Limb (tissue), 2 donors: Measurements from ENCODE around the gene IFNE.
"Not testable (repeated sequence)": the region's sequence is repeated elsewhere in the genome, so short reads cannot be mapped to it uniquely, and the experiment has no call there.

Experiments used
- DNase-seq, 2 donors: peaks; one replicate each; pipeline ENCODE4 v3.0.0-alpha.2; 2016; ENCODE audit errors: extremely low spot score in 2 of 2

IFNE gene

DNA sequence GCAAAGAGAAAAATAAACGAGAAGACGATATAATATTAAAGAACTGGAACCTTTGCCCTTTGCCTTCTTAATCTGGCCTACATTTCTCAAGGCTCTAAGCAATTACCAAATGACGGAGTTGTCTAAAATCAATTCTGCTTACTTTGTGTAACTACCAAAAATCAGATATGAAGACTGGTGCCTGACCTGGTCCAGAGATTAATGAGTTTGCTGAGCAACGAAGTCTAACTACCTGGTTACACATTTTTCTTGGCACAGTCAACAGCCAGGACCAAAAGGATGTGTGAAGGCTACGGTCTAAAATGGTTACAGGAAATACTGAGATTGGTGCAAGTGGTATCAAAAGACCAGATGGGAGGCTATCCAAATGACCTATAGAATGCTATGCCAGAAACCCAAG lies 17.8 kb upstream of the IFNE start:
- DNase-seq = no peak

DNA sequence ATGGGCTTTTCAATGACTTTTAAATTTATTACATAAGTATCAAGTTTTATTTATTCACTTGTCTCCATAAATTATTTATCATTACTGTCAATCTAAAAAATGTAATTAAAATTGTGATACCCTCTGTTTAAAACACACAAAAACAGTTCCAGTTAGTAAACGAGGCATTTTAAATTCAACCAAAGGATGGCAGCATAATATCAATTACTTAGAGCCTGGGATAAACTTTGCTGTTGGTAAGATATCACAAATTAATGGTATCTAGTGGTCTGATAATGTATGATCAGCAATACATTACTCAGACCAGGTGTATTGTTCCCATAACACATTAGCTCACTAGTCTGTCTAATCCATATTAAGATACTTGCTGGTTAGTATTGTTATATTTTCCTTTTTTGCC lies 9.6 kb upstream of the IFNE start:
- no peak for DNase-seq

DNA sequence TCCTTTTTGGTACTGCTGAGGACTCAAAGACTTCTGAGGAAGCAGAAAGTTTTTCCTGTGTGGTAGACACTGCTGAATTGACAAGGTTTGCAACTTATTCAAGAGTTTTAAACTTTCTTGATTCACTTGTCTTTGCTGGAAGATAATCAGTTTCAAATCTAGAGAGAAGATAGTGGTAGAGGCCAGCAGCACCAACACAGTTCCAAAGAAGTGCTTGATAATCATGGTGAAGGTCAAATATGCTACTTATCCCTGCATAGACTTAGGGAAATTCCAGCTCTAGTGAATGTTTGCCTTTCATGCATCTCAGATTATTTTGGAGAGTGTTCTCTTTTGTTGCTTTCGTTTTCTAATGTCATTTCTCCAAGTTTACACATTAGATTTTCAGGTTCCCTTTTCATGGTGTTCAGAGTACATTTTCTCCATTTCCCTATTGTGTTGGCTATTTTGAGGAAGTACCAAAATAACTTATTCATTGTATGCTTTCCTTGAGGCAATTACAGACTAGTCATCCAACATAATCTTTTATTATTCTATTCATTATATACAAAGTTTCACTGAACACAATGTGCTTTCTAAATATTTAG lies 550 bp downstream of the IFNE start:
- DNase-seq = no peak

GRCh38 chr9:21479152-21479702 lies 2.9 kb downstream of the IFNE start:
- DNase-seq = no peak

- DNase-seq = no peak
These were observed 4.6 kb downstream of the IFNE start for GRCh38 chr9:21477466-21477865.

- DNase-seq = no peak
These were observed 8.9 kb downstream of the IFNE start for GRCh38 chr9:21473236-21473635.

DNA sequence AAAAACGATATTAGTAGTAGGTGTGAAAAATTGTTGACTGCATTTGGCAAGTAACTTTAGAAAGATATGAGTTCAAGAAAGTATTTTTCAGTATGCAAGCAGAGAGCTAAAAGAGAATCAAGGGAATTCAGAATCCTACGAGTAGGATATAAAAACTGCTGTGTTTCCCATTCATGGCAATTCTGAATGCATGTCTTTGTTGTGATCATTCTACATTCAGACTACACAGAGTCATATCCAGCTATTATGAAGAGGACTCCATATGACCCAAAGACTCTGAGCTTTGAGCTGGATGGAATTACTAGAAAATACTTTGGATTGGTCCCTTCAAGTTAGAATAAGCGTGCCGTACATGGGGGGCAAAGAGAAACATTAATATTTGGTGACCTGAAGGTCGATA lies 12.0 kb downstream of the IFNE start:
- DNase-seq = no peak

DNA sequence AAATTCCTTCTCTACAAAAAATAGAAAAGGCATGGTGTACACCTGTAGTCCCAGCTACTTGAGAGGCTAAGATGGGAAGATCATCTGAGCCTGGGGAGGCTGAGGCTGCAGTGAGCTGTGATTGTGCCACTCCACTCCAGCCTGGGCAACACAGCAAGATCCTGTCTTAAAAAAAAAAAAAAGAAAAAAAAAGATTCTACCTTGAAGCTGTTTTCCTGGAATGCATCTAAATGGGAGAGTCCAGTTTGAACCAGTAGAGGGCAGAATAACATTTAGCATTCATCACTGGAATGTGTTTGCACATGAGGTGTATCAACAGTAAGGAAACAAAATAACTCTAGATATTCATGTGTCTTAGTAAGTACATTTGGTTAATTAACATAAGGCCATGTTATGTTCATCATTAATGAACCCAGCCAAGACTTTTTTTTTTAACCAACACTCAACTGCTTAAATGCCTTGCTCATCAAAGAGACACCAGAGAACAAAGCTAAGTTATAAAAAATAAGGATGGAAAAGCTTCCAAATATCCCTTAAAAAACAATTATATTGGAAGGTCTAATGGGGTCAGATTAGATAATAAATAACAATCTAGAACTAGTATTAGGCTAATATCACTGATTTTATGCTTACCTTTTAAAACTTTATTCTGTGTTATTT lies 16.1 kb downstream of the IFNE start:
- DNase-seq = peak in 1 of 2 donors; percentile 5

DNA sequence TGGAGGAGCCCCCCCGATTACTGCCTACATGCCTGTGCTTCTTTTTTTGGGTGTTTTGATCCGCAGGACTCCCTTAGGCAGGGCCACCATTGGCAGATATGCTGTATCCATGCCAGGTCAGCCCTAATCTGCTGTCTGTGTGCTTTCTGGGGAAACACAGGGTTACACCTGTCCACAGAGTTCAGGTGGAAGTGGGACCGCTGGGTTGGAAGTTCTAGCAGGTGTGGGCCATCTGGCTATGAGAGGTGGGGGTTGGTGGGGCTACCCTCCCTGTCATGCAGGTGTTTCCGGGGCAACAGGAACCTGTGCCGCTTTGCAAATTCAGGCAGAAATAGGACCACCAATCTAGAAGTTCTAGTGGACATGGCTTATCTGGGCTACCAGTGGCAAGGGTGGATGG lies 17.0 kb downstream of the IFNE start:
- no peak for DNase-seq

- no peak for DNase-seq
These were observed 20.7 kb downstream of the IFNE start for GRCh38 chr9:21461377-21461776.

DNA sequence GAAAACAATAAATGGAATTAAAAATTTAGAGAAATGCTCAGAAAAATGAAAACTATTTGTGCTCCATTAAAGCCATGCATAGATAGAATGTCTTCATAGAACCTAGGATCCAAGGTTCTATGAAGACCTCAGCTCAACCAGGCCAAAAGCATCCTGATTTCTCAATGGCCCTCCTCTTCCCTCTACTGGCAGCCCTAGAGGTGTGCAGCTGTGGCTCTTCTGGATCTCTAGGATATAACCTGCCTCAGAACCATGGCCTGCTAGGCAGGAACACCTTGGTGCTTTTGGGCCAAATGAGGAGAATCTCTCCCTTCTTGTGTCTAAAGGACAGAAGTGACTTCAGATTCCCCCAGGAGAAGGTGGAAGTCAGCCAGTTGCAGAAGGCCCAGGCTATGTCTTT lies 26.8 kb downstream of the IFNE start:
- DNase-seq = no peak

GRCh38 chr9:21454149-21454548 lies 28.0 kb downstream of the IFNE start:
- DNase-seq = no peak

DNA sequence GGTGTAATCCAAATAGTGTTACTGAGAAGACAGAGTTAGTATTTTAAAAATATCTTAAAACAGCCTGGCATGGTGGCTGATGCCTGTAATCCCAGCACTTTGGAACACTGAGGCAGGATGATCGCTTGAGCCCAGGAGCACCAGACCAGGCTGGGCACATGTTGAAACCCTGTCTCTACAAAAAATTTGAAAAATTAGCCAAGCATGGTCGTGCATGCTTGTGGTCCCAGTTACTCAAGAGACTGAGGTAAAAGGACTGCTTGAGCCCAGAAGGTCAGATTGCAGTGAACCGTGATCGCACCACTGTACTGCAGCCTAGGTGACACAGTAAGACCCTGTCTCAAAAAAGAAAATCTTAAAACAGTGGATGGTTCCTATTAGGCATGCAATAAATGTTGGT lies 29.4 kb downstream of the IFNE start:
- DNase-seq = no peak

GRCh38 chr9:21450733-21451394 lies 31.2 kb downstream of the IFNE start:
- DNase-seq = no peak

- DNase-seq = not testable (repeated sequence)
These were observed 32.8 kb downstream of the IFNE start for GRCh38 chr9:21449312-21449711.

- no peak for DNase-seq
These were observed 38.1 kb downstream of the IFNE start for GRCh38 chr9:21443849-21444625.

DNA sequence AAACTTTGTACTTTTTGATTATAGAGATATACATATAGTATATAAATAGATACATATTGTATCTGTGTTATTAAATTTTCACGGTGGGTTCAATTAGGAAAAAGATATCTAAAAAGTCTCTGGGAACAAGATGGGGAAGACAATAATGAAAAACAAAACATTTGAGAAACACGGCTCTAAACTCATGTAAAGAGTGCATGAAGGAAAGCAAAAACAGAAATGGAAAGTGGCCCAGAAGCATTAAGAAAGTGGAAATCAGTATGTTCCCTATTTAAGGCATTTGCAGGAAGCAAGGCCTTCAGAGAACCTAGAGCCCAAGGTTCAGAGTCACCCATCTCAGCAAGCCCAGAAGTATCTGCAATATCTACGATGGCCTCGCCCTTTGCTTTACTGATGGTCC lies 42.0 kb downstream of the IFNE start, which contains the start of gene IFNA1:
Gene IFNA1, plus strand, starts transcription at position 301 of the 400 bp plus-strand sequence. Its CDS starts 69 bp downstream, at position 370.
- no peak for DNase-seq

GRCh38 chr9:21435015-21435383 lies 47.1 kb downstream of the IFNE start:
- not testable (repeated sequence) for DNase-seq

GRCh38 chr9:21434202-21435014 lies 47.7 kb downstream of the IFNE start:
- DNase-seq = peak in 1 of 2 donors; percentile 40

DNA sequence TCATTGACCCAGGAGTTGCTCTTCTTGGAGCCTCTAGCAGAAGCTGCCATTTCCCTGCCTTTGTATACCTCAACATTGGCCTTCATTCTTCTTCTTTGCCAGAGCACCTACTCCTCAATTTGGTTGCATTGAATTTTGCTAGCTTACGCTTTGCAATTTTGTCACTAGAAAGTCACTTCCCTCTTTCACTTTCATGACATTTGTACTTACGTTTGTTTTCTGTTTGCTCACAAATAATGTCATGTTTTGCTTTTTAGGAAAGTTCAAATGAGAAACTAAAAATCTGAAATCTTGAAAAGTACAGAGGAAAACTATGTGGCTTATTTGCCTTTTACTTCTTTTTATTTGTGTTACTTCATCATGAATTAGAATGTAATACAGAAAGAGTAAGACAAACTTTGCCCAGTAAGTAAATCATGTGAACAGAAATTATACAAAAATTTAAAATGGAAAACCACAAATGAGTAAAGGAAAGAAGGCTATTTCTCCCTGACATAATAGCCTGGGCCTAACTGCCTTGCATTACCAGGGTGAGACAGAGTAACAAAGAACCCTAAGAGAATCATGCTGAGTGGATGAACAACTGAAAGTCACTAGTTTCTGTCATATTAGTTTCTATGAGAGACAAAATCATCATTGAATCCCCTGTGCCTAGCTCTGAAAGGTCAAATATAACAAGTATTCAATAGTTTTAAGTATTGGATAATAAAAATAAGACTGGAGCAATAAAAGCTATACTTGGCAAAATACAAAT lies 49.3 kb downstream of the IFNE start:
- no peak for DNase-seq
